Measurements from ENCODE around the gene POU2F1. TPM values are rescaled to one million over a fixed set of nuclear protein-coding genes. Genes with fewer than 3 reads are reported as not detected.
A peak's percentile ranks its signal among the peaks of the same experiment; 100 is the strongest.
"Not testable (repeated sequence)": the region's sequence is repeated elsewhere in the genome, so short reads cannot be mapped to it uniquely, and the experiment has no call there.

The POU2F1 gene
- total and polyA plus RNA-seq, 12 donors = 3.2 to 52.5 (median 12.6) TPM

GRCh38 chr1:167221738-167222610, 1.3 kb downstream of the POU2F1 start:
- Histone ChIP-seq H3K4me1 (replicated peaks in 1 of 2) (peaks cover 14 to 50% of the 10 kb centered on the region in 2 donors), H3K27ac (peak overlapping the region; percentile 91 to 97 (median 96)), H3K4me3 (peak overlapping the region in 3 of 4 donors; percentile 40 to 93 (median 53)), H3K36me3 (replicated peaks in 1 of 2) (no peaks in the 10 kb centered on the region), H3K9me3 (replicated peaks in 1 of 3) (no peaks in the 10 kb centered on the region), H3K27me3 (no peaks in the 10 kb centered on the region)
- peak in 1 of 6 experiments; percentile 6 for TF ChIP-seq CTCF (IDR thresholded peaks at IDR 0.05)
- peak; percentile 64 to 92 for TF ChIP-seq POLR2A (IDR thresholded peaks at IDR 0.05)
- DNase-seq = peak; percentile 69 to 91 (median 73)
- 0 to 1% (median 0%) methylated on average over 16 to 54 of the region's 54 CpGs for WGBS, 4 donors
- intact Hi-C loops (cut with DNase I) = no loop called here

- TF ChIP-seq CTCF (IDR thresholded peaks at IDR 0.05) = no peak
- no peak for TF ChIP-seq POLR2A (IDR thresholded peaks at IDR 0.05)
- intact Hi-C loops (cut with DNase I) = no loop called here
- no peaks in the 10 kb centered on the region for H3K9me3 ChIP-seq (replicated peaks in 1 of 3)
- peak overlapping the region; percentile 31 to 97 (median 92) for H3K27ac ChIP-seq
- 68 to 76% (median 73%) methylated on average over 10 of the region's 10 CpGs for WGBS, 4 donors
- peaks cover 14 to 56% of the 10 kb centered on the region in 2 donors for H3K4me1 ChIP-seq (replicated peaks in 1 of 2)
- no peaks in the 10 kb centered on the region for H3K36me3 ChIP-seq (replicated peaks in 1 of 2)
- DNase-seq = no peak
- no peaks in the 10 kb centered on the region for H3K27me3 ChIP-seq
- peak overlapping the region in 1 of 4 donors; percentile 93 for H3K4me3 ChIP-seq
Observed at GRCh38 chr1:167223144-167224103, 2.7 kb downstream of the POU2F1 start.

GRCh38 chr1:167224734-167225235, 4.1 kb downstream of the POU2F1 start:
- H3K27ac ChIP-seq; H3K9me3 ChIP-seq (replicated peaks in 1 of 3); H3K4me3 ChIP-seq; intact Hi-C loops (cut with DNase I); DNase-seq; H3K36me3 ChIP-seq (replicated peaks in 1 of 2); H3K27me3 ChIP-seq: not testable (repeated sequence)
- H3K4me1 ChIP-seq (replicated peaks in 1 of 2) = peaks cover 17 to 48% of the 10 kb centered on the region in 2 donors
- WGBS, 4 donors = 83 to 92% (median 89%) methylated on average over 12 to 15 of the region's 15 CpGs

GRCh38 chr1:167225920-167226319, 5.2 kb downstream of the POU2F1 start:
- H3K4me1 ChIP-seq (replicated peaks in 1 of 2) = peaks cover 17 to 56% of the 10 kb centered on the region in 2 donors
- TF ChIP-seq CTCF (IDR thresholded peaks at IDR 0.05) = no peak
- TF ChIP-seq POLR2A (IDR thresholded peaks at IDR 0.05) = no peak
- WGBS, 4 donors = 63 to 79% (median 76%) methylated on average over 2 of the region's 2 CpGs

More at GRCh38 chr1:167225920-167226319, 5.2 kb downstream of the POU2F1 start:
- DNase-seq = no peak
- no peak overlapping the region for H3K4me3 ChIP-seq
- H3K27ac ChIP-seq = no peak overlapping the region
- H3K9me3 ChIP-seq (replicated peaks in 1 of 3) = no peaks in the 10 kb centered on the region
- H3K36me3 ChIP-seq (replicated peaks in 1 of 2) = no peaks in the 10 kb centered on the region
- H3K27me3 ChIP-seq = no peaks in the 10 kb centered on the region
- intact Hi-C loops (cut with DNase I) = no loop called here

Data from adrenal gland (tissue), 12 donors.